Natural killer cell treated with Interleukin-12 subunit alpha and Interleukin-12 subunit beta and Interleukin-15 and Interleukin-18, amount 100 ng/mL, for 72 hours (primary cell): ENCODE measurements around the gene MYO9A. TPM values are rescaled to one million over a fixed set of nuclear protein-coding genes. Genes with fewer than 3 reads are reported as not detected.

ENCODE experiments used
- ATAC-seq, 2 donors: fragments of 150-1000 bp; cut with Tn5 transposase in 1 of 2; sonication (Bioruptor Pico), chemical (Tn5 transposase) in 1 of 2; 2 replicates each; pipeline ENCODE4 v1.10.0; 2021
- DNase-seq: peaks from one replicate; pipeline ENCODE4 v3.0.0; 2022; ENCODE audit warnings: low spot score
- H3K27ac Mint-ChIP-seq, 2 donors: 1 replicate in 1 of 2; 2 replicates in 1 of 2; pipeline ENCODE4 v1.8.0; 2022; ENCODE audit warnings: mixed read lengths in 2 of 2, mild to moderate bottlenecking in 1 of 2, moderate library complexity in 1 of 2
- H3K27me3 Mint-ChIP-seq, 2 donors: 1 replicate in 1 of 2; 2 replicates in 1 of 2; pipeline ENCODE4 v1.8.0; 2022; ENCODE audit warnings: mixed read lengths in 2 of 2
- H3K36me3 Mint-ChIP-seq: one replicate; pipeline ENCODE4 v1.8.0; 2022; ENCODE audit warnings: mixed read lengths
- H3K4me1 Mint-ChIP-seq, 2 donors: 1 replicate in 1 of 2; 2 replicates in 1 of 2; pipeline ENCODE4 v1.8.0; 2022; ENCODE audit warnings: low read depth in 2 of 2, mixed read lengths in 2 of 2, mild to moderate bottlenecking in 1 of 2
- H3K4me3 Mint-ChIP-seq: one replicate; pipeline ENCODE4 v1.8.0; 2022; ENCODE audit warnings: mixed read lengths
- H3K9me3 Mint-ChIP-seq: 2 replicates; pipeline ENCODE4 v1.8.0; 2022; ENCODE audit warnings: mixed read lengths
- total RNA-seq, 2 donors: library from RNA; stranded (reverse); gene quantifications; one replicate each; pipeline ENCODE4 v1.2.3, GENCODE V29; 2022

Gene MYO9A
- total RNA-seq, 2 donors from 2014 or later: 16.3 to 19.8 TPM

DNA sequence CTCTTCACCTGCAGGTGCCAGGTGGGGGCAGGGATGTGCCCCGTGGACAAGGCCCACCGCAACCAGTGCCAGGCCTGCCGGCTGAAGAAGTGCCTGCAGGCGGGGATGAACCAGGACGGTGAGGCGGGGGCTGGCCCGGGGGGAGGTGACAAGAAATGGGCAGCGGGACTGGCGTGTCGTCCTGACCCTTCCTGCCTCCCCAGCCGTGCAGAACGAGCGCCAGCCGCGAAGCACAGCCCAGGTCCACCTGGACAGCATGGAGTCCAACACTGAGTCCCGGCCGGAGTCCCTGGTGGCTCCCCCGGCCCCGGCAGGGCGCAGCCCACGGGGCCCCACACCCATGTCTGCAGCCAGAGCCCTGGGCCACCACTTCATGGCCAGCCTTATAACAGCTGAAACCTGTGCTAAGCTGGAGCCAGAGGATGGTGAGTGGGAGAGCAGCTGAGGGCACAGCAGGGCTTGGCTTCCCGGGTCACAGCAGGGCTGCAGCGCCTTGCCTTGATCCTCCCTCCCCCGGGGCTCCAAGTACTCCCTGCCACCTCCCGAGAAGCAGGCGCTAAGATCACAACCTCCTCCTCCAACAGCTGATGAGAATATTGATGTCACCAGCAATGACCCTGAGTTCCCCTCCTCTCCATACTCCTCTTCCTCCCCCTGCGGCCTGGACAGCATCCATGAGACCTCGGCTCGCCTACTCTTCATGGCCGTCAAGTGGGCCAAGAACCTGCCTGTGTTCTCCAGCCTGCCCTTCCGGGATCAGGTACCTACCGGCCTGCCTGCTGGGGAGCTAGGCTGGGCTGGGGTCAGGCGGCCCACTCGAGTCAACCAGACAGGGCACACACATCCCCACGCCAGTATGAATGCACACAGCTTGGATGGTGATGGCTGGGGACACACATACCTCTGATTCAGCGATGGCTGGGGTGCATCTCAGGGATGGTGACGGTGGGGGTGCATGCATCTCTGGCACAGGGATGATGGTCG is 305.9 kb downstream of the MYO9A start:
- H3K4me1 Mint-ChIP-seq: no peaks in the 10 kb centered on the region
- ATAC-seq (no peak), DNase-seq (no peak)

DNA sequence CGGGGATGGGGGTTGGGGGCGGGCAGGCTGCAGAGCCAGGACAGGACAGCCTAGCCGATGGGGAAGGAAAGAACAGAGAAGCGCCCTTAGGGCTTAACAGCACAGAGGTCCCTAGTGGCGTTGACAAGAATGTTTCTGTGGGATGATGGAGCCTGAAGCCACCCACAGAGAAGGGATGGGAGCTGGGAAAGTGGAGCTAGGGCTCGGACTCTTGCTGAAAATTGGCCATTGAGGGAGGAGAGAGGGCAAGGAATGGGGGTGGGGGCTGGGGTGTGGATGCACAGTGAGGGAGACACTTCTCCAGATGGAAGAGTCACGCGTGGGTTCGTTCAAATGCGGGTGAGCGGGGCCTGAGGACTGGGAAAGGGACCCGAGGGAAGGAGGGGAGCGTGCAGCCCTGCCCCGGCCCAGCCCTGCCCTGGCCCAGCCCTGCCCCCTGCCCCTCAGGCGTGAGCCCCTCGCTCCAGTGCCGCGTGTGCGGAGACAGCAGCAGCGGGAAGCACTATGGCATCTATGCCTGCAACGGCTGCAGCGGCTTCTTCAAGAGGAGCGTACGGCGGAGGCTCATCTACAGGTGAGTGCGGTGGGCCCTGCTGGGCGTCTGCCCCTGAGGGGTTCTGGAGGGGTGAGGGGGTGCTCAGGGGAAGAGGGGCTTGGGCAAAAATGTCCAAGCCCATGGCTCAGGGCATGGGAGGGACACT is 306.8 kb downstream of the MYO9A start:
- Mint-ChIP-seq H3K4me3 (no peak overlapping the region), H3K27me3 (no peaks in the 10 kb centered on the region), H3K27ac (no peak overlapping the region), H3K9me3 (no peaks in the 10 kb centered on the region), H3K4me1 (no peaks in the 10 kb centered on the region), H3K36me3 (no peaks in the 10 kb centered on the region)
- ATAC-seq (no peak), DNase-seq (no peak)

More for the DNA sequence above, 305.9 kb downstream of the MYO9A start:
- Mint-ChIP-seq H3K36me3 (no peaks in the 10 kb centered on the region), H3K4me3 (no peak overlapping the region), H3K27ac (no peak overlapping the region), H3K27me3 (no peaks in the 10 kb centered on the region), H3K9me3 (no peaks in the 10 kb centered on the region)

DNA sequence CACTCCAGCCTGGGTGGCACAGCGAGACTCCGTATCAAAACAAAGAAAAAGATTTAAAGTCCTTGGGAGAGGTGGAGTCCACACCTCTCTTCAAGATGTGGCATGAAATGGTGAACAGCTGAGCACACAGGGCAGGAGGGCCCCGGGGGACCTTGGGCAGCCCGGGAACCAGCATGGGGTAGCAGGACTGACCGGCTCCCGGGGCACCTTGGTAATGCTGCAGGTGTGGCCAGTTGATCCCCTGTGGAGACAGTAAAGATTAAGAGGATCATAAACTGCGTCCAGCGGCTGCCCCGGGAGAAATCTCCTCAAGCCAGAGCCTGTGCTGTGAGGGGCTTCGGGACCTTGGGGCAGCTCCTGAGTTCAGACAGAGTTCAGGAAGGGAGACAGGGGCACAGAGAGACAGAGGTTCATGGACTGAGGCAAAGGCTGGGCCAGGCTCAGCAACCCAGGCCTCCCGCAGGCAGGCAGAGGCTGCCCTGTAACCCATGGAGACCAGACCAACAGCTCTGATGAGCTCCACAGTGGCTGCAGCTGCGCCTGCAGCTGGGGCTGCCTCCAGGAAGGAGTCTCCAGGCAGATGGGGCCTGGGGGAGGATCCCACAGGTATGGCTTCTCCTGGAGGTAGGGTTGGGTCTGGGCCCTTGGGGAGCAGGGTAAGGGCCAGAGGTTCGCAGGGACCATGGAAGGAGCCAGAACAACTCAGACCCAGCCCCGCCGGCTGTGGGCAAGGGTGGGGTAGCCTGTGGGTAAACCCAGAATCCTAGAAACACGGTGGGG is 307.5 kb downstream of the MYO9A start, which contains the start of gene NR2E3:
Gene NR2E3, plus strand, starts transcription at position 299 of the 780 bp plus-strand sequence. Its CDS starts 190 bp downstream, at position 489.
- Mint-ChIP-seq H3K27ac (no peak within 1 kb of the TSS), H3K4me3 (no peak within 1 kb of the TSS), H3K9me3 (no peaks in the 10 kb centered on the region), H3K36me3 (no peaks in the 10 kb centered on the region), H3K4me1 (no peaks in the 10 kb centered on the region), H3K27me3 (no peaks in the 10 kb centered on the region)
- DNase-seq: no peak
- no peak for ATAC-seq

DNA sequence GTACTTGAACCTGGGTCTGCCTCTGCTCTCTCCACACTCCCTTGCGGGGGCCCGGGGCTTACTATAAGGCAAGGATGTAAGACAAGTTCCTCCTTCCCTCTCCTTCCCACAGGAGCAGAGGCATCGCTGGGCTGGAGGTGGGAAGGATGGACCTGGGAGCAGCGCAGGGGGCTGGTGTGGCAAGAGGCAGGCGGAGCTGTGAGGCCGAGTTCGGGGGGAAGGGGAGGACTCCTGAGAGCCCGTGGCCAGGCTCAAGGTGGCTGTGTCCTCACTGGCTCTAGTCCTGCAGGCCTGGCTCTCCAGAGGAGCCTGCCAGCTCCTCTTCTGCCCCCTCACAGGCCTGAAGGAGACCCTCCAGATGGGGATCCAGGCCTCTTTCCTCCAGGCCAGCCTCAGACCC is 308.6 kb downstream of the MYO9A start:
- H3K27ac Mint-ChIP-seq: no peak overlapping the region
- no peaks in the 10 kb centered on the region for H3K9me3 Mint-ChIP-seq
- H3K27me3 Mint-ChIP-seq: no peaks in the 10 kb centered on the region
- H3K4me1 Mint-ChIP-seq: no peaks in the 10 kb centered on the region
- H3K4me3 Mint-ChIP-seq: no peak overlapping the region
- ATAC-seq: no peak
- DNase-seq: peak; percentile 59
- H3K36me3 Mint-ChIP-seq: no peaks in the 10 kb centered on the region

DNA sequence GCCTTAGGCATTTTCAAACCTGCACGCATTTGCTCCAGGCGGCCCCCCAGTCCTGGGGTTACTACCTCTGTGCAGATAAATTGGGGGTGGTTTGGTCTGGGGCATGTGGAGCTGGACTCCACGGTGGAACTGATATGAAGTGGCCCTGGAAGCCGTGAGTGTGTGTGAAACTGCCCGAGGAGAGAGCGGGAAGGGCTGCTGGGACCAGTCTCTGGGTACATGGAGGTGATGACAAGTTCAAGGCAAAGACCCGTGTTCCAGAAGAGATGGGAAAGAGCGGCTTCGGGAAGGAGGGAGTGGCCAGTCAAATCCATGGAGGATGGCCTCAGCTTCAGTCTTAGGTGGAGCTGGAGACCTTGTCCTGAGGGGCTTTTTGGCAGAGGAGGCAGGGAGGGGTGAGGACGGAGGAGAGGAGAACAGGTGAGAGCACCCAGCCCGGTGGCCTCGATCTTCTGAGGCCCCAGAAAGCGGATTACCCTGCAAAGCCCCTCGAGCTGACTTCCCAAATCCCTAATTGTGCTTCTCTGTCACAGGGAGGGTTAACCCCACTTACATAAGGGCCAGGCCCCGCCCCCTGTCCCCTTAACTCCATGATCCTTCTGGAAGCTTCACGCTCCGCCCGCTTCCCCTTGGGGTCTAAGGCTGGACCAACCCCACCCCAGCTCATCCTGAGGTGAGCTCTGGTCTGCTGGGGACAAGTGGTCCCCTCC is 309.5 kb downstream of the MYO9A start:
- Mint-ChIP-seq H3K36me3 (no peaks in the 10 kb centered on the region), H3K27me3 (no peaks in the 10 kb centered on the region), H3K9me3 (no peaks in the 10 kb centered on the region), H3K27ac (no peak overlapping the region), H3K4me3 (no peak overlapping the region), H3K4me1 (no peaks in the 10 kb centered on the region)
- ATAC-seq (no peak), DNase-seq (no peak)

DNA sequence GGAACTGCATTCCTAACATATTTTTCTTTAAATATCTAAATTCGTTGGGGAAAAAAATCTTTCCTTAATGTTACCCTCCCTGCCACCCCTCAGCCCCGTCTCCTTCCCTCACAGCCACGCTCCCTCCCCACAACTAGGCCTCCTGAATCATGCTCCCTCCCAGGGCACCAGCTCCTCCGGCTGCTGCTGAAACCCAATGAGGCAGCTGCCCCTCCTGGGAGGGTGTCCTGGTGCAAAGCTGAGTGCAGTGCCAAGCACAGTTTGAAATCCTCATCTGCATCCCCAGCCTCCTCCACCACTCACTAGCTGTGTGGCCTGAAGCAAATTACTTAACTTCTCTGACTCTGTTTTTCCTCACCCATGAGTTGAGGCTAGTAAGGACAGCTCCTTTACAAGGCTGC is 310.3 kb downstream of the MYO9A start:
- Mint-ChIP-seq H3K27me3 (no peaks in the 10 kb centered on the region), H3K36me3 (no peaks in the 10 kb centered on the region), H3K9me3 (no peaks in the 10 kb centered on the region), H3K4me3 (no peak overlapping the region), H3K27ac (no peak overlapping the region), H3K4me1 (no peaks in the 10 kb centered on the region)
- DNase-seq: no peak
- no peak for ATAC-seq

DNA sequence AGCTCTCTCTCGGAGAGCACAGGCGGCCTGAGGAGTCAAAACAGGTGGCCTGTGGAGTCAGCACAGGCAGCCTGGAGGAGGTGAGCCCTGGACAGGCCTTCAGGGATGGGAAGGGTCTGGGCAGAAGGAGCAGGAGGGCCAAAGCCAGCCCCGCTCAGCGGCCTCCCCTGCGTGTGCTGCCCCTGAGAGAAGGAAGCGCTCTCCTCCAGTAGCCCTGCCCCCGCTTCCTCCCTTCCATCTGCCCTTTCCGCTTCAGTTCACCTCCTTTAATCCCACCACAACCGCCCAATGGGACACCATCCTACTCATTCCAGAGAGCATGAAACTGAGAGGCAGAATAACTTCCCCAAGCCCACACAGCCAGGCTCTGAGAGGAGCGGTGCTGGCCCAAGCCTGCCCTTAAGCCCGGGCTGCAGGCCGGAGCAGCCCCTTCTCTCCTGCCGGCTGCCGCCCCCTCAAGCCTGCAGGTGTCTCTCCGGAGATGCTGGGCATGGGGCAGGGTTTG is 310.8 kb downstream of the MYO9A start:
- no peaks in the 10 kb centered on the region for H3K9me3 Mint-ChIP-seq
- peaks cover 0 to 3% of the 10 kb centered on the region in 2 donors for H3K27me3 Mint-ChIP-seq
- no peak overlapping the region for H3K27ac Mint-ChIP-seq
- DNase-seq (peak; percentile 44), ATAC-seq (no peak)
- no peak overlapping the region for H3K4me3 Mint-ChIP-seq
- H3K36me3 Mint-ChIP-seq: no peaks in the 10 kb centered on the region
- no peaks in the 10 kb centered on the region for H3K4me1 Mint-ChIP-seq

DNA sequence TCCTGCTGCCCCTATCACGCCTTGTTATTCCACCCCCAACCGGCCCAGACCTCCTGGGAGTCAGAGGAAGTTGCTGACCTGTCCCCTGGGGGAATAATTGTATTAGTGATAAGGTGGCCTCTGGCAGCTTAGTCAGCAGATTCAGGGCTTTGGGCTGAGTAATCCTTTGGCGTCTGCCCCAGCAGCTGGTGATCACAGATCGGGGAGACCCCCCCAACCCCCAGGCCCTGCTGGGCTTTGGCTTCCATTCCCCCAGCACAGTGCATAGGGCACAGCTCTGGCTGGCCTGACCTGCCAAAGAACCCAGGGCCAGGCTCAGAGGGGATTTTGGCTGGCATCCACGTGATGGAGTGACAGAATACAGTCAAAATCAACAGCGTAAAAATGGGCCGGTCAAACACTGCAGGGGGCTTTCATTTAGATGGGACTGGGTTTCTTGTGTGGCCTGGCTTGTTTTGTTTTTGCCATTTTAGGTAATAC is 311.5 kb downstream of the MYO9A start:
- Mint-ChIP-seq H3K27ac (no peak overlapping the region), H3K4me1 (no peaks in the 10 kb centered on the region), H3K4me3 (no peak overlapping the region), H3K9me3 (no peaks in the 10 kb centered on the region), H3K27me3 (peaks cover 0 to 3% of the 10 kb centered on the region in 2 donors), H3K36me3 (no peaks in the 10 kb centered on the region)
- ATAC-seq (no peak), DNase-seq (peak; percentile 55)

DNA sequence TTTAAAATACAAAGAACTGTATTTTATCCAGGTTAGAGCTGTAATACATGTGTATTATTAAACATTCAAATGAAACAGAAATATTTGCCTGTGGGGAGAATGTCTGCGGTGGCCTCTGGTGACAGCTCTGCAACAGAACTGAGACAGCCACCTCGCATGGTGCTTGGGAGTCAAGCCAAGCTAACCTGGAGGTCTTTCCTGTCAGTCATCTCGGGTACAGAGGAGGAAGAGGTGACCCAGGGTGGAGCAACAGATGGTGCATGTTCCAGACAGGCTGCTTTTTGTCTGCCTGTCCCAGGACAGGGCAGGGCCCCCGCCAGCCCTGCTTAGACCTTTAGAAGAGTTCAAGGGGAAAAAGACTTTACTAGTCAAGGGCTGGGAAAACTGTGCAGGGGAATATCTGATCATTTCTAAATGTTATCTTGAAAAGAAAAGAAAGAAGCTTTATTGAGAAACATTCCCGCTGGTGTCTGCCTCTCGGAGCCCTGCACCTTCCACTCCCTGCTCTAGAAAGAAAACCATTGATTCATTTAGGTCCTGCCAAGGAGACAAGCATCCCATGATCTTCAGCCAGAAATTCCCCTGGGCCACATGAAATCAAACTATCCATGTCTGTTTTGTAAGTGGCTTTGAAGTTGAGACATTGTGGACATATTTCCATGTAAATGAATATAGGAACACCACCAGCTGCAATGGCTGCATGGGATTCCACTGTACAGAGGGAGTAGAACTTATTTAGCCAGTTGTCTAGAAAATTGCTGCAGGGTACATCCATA is 313.1 kb downstream of the MYO9A start:
- Mint-ChIP-seq H3K9me3 (no peaks in the 10 kb centered on the region), H3K27me3 (peaks cover 4 to 7% of the 10 kb centered on the region in 2 donors), H3K27ac (no peak overlapping the region), H3K4me3 (no peak overlapping the region), H3K36me3 (no peaks in the 10 kb centered on the region), H3K4me1 (no peaks in the 10 kb centered on the region)
- DNase-seq: no peak
- no peak for ATAC-seq

DNA sequence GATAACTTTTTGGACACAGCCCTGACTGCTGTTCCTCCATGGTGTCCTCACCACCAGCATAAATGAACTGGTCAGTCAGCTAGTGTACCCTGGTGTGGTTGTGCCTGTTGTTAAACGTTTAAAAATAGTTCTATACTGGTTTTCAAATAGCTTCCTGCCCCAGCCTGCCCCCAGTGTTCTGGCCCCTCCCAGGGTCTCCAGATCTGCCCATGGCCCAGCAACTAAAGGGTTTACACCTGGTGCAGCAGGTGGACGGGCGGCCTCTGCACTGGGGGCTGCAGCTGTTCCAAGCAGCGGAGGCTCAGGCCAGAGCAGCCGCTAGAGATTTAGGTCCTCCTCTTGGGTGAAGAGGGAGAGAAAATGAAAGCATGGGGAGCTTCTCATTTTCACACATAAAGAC is 313.7 kb downstream of the MYO9A start:
- Mint-ChIP-seq H3K9me3 (no peaks in the 10 kb centered on the region), H3K4me3 (no peak overlapping the region), H3K27me3 (peaks cover 5 to 7% of the 10 kb centered on the region in 2 donors), H3K4me1 (no peaks in the 10 kb centered on the region), H3K36me3 (no peaks in the 10 kb centered on the region), H3K27ac (no peak overlapping the region)
- DNase-seq (no peak), ATAC-seq (no peak)

DNA sequence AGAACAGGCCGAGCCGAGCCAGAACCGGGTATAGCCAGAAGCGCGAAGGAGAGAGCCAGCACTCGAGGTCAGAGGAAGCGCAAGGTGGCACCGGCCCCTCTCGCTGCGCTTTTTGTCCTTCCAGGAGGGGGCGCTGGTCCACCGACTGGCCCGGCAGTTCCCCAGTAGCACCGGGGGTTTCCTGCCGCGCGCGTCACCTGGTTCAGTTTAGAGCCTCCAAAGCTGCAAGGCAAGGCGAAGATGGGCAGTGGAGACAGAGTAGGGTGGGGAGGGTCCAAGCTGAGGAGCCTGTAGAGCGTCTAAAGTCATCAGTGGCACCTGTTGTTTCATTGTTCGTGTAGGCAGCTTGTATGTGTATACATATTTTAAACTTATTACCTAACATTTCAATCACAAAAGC is 315.2 kb downstream of the MYO9A start:
- ATAC-seq (no peak), DNase-seq (no peak)
- Mint-ChIP-seq H3K4me3 (no peak overlapping the region), H3K27me3 (peaks cover 5 to 12% of the 10 kb centered on the region in 2 donors), H3K36me3 (no peaks in the 10 kb centered on the region), H3K4me1 (no peaks in the 10 kb centered on the region), H3K9me3 (no peaks in the 10 kb centered on the region), H3K27ac (no peak overlapping the region)

DNA sequence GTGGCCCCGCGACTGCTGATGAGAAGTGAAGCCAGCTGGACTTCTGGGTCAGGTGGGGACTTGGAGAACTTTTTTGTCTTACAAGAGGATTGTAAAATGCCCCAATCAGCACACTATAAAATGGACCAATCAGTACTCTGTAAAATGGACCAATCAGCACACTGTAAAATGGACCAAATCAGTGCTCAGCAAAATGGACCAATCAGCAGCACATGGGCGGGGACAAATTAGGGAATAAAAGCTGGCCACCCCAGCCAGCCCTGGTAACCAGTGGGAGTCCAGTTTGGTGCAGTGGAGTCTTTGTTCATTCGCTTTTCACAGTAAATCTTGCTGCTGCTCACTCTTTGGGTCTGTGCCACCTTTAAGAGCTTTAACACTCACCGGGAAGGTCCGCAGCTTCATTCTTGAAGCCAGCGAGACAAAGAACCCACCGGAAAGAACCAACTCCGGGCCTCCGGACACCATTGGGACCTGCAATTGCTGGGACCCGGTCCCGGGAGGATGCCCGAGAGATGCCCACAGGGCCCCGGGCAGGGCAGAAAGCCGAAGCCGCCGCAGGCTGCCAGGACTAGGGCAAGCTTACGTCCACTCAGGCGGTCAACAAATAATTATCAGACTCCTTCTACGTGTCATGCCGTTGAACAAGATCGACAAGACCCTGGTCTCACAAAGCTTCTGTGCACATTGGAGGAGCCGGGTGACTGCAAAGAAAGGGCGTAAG is 315.9 kb downstream of the MYO9A start:
- H3K27me3 Mint-ChIP-seq: peaks cover 5 to 12% of the 10 kb centered on the region in 2 donors
- ATAC-seq (no peak), DNase-seq (no peak)
- H3K36me3 Mint-ChIP-seq: no peaks in the 10 kb centered on the region
- no peaks in the 10 kb centered on the region for H3K9me3 Mint-ChIP-seq
- H3K4me3 Mint-ChIP-seq: no peak overlapping the region
- H3K27ac Mint-ChIP-seq: no peak overlapping the region
- H3K4me1 Mint-ChIP-seq: no peaks in the 10 kb centered on the region
